ENCODE data around the gene DLEC1. TPM values are rescaled to one million over a fixed set of nuclear protein-coding genes. Genes with fewer than 3 reads are reported as not detected.

DLEC1 gene
- total and polyA plus RNA-seq, 9 of the 15 experiments (the other 6 are each of a cell fraction or from before 2014, with no cell fraction given) = 0.07 to 0.08 TPM; not detected in 7

- ChIA-PET POLR2A (interaction anchor here (0.6 to 1.0 kb wide), 4 partner anchors 8 to 573 kb away, joined by 3 to 4 read pairs (median 3); no protein-coding TSS in a partner anchor), CTCF (ENCODE audit: low intra/inter-chr PET ratio) (no interaction called here)
- Histone ChIP-seq H3K79me2 (ENCODE audit: control insufficient read depth, insufficient read depth, low read length) (no peaks in the 10 kb centered on the region), H3K4me2 (ENCODE audit: insufficient read depth, low read length) (no peak overlapping the region), H3K27ac (ENCODE audit: extremely low read depth, low read depth, low read length) (no peak overlapping the region), H4K20me1 (replicated peaks; ENCODE audit: control insufficient read depth, insufficient read depth, low read length) (no peaks in the 10 kb centered on the region), H3K27me3 (ENCODE audit: control insufficient read depth in 2 of 2, insufficient read depth in 2 of 2, low read length in 2 of 2) (peaks cover 17 to 21% of the 10 kb centered on the region in 2 experiments; a peak in 4 of 5 replicates), H3K36me3 (ENCODE audit: control insufficient read depth, insufficient read depth, low read length) (no peaks in the 10 kb centered on the region), H3K4me1 (replicated peaks in 1 of 2; ENCODE audit: control insufficient read depth in 2 of 2, insufficient read depth in 2 of 2, low read length in 2 of 2) (no peaks in the 10 kb centered on the region), H3K4me3 (no peak overlapping the region), H3K9ac (ENCODE audit: insufficient read depth in 1 of 2, low read depth in 2 of 2, low read length in 2 of 2) (peak overlapping the region in 1 of 2 experiments; percentile 10; a peak in 1 of 4 replicates), H2AFZ (ENCODE audit: low read depth, low read length) (no peak overlapping the region), H3K9me3 (replicated peaks; ENCODE audit: control insufficient read depth, insufficient read depth, low read depth, low read length) (peaks cover 7% of the 10 kb centered on the region), H3K9me1 (ENCODE audit: control insufficient read depth, insufficient read depth, low read length) (peaks cover 2% of the 10 kb centered on the region)
- no TSS peak for BruUV-seq (replicated peaks)
- peak; percentile 25 for ATAC-seq
- DNase-seq (ENCODE audit: extremely low read depth in 1 of 4, low spot score in 3 of 4) = no peak
- 2% methylated on average over 11 of the region's 11 CpGs for WGBS (ENCODE audit: insufficient coverage, low coverage, missing lambda C conversion rate)
- FAIRE-seq = no peak
- in situ Hi-C loops (cut with MboI) (no loop called here), intact Hi-C loops (cut with micrococcal nuclease) (no loop called here)
- TF ChIP-seq NR3C1 (CRISPR knock-in tag; IDR thresholded peaks at IDR 0.05) (0 out of 2 replicates have a peak, but pooled peaks have one; percentile 31), MAX (CRISPR knock-in tag; IDR thresholded peaks at IDR 0.05) (0 out of 2 replicates have a peak, but pooled peaks have one; percentile 7), ZNF79 (CRISPR knock-in tag; IDR thresholded peaks at IDR 0.05; ENCODE audit: low read depth) (no peak)
These were observed 46.4 kb downstream of the DLEC1 start for GRCh38 chr3:38085311-38085942.

- ATAC-seq (peak; percentile 51; the same call in 2 of the 3 replicates), DNase-seq (ENCODE audit: extremely low read depth in 1 of 4, low spot score in 3 of 4) (no peak), FAIRE-seq (no peak)
- Histone ChIP-seq H2AFZ (ENCODE audit: low read depth, low read length) (no peak overlapping the region), H3K9me1 (ENCODE audit: control insufficient read depth, insufficient read depth, low read length) (peaks cover 2% of the 10 kb centered on the region), H3K9ac (ENCODE audit: insufficient read depth in 1 of 2, low read depth in 2 of 2, low read length in 2 of 2) (peak overlapping the region in 1 of 2 experiments; percentile 10; a peak in 1 of 4 replicates), H3K27me3 (ENCODE audit: control insufficient read depth in 2 of 2, insufficient read depth in 2 of 2, low read length in 2 of 2) (peaks cover 17 to 21% of the 10 kb centered on the region in 2 experiments; a peak in 4 of 5 replicates), H3K9me3 (replicated peaks; ENCODE audit: control insufficient read depth, insufficient read depth, low read depth, low read length) (peaks cover 7% of the 10 kb centered on the region), H3K4me1 (replicated peaks in 1 of 2; ENCODE audit: control insufficient read depth in 2 of 2, insufficient read depth in 2 of 2, low read length in 2 of 2) (no peaks in the 10 kb centered on the region), H3K4me3 (no peak overlapping the region), H3K79me2 (ENCODE audit: control insufficient read depth, insufficient read depth, low read length) (no peaks in the 10 kb centered on the region), H3K27ac (ENCODE audit: extremely low read depth, low read depth, low read length) (no peak overlapping the region), H3K36me3 (ENCODE audit: control insufficient read depth, insufficient read depth, low read length) (no peaks in the 10 kb centered on the region), H3K4me2 (ENCODE audit: insufficient read depth, low read length) (no peak overlapping the region), H4K20me1 (replicated peaks; ENCODE audit: control insufficient read depth, insufficient read depth, low read length) (no peaks in the 10 kb centered on the region)
- in situ Hi-C loops (cut with MboI) (no loop called here), intact Hi-C loops (cut with micrococcal nuclease) (no loop called here)
- WGBS (ENCODE audit: insufficient coverage, low coverage, missing lambda C conversion rate) = 0% methylated on average over 1 of the region's 1 CpG
- no TSS peak for BruUV-seq (replicated peaks)
- POLR2A ChIA-PET = no interaction called here
- CTCF ChIA-PET (ENCODE audit: low intra/inter-chr PET ratio) = no interaction called here
- TF ChIP-seq CSDE1 (IDR thresholded peaks at IDR 0.05) (no peak), BRD4 (IDR thresholded peaks at IDR 0.05) (no peak), DLX4 (CRISPR knock-in tag; IDR thresholded peaks at IDR 0.05) (no peak), NFATC3 (IDR thresholded peaks at IDR 0.05) (no peak), ATF2 (CRISPR knock-in tag; IDR thresholded peaks at IDR 0.05) (no peak), SRSF7 (optimal IDR thresholded peaks at IDR 0.05; ENCODE audit: low read depth, low read length) (no peak), ZNF277 (CRISPR knock-in tag; IDR thresholded peaks at IDR 0.05; ENCODE audit: borderline replicate concordance) (no peak), GABPA (tag; conservative IDR thresholded peaks at IDR 0.05; ENCODE audit: low read depth) (no peak)
These were observed 46.9 kb downstream of the DLEC1 start for GRCh38 chr3:38085943-38086324.
